DMS153 (cell line): Measurements from ENCODE around the gene CCIN.
A peak's percentile ranks its signal among the peaks of the same experiment; 100 is the strongest.
"Not testable (repeated sequence)": the region's sequence is repeated elsewhere in the genome, so short reads cannot be mapped to it uniquely, and the experiment has no call there.

Experiments used
- DNase-seq: peaks from one replicate; lab custom pipeline; 2025; lab: John Stamatoyannopoulos, UW

CCIN gene

DNA sequence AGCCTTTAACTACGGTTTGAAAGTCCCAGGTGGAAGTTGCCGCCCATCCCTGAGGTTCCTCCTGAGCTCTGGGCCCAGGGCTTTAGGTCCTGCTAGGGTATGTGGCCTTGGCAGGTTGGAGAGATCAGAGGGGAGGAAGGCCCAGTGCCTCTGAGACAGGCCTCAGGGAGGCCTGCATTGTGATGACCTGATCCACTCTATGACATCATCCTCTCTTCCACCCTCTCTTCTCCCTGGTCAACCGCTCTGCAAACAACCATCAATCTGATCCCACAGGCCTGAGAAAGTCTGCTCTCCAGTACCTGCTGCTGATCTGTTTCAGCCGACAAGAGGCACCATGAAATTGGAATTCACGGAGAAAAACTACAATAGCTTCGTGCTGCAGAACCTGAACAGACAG, at the start of gene CCIN:
CCIN (plus strand) TSS at position 223 of the 400 bp plus-strand sequence; CDS start at position 338, 115 bp downstream.
- no peak for DNase-seq

DNA sequence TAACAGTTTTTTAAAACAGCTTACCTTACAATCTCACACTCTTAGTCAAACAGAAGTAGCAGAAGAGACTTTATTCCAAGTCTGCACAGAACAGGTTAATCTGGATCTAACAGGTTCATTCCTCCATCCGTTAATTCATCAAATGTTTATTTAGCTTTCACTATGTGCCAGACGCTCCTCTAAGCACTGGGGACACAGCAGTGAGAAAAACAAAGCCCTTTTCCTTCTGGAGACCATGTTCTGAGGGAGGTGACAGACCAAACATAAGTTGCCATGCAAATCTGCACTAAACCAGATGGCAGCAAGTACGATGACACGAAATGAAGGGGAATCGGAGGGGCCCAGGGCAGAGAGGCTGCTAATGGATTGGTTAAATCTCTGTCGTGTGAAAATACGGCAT, 49.7 kb upstream of the CCIN start:
- DNase-seq: peak; percentile 12

DNA sequence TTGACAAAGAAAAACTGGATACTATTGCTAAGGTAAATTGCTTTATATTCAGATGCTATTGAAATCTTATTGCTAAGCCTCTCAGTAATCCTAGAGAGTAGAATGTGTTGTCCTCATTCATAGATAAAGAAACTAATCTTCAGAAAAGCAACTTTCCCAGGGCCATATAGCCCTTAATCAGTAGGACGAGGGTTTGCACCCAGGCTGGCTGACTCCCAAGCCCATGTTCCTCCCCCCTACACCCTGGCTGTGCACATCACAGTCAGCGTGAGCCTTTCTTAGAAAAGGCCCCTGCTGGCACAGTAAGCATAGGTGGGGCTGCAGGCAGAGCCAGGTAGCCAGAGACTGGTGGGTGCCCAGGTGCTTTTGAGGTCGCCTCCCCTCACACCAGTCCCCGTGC, 48.5 kb upstream of the CCIN start:
- DNase-seq: no peak

- no peak for DNase-seq
Measured at GRCh38 chr9:36121971-36122370, 47.2 kb upstream of the CCIN start.

DNA sequence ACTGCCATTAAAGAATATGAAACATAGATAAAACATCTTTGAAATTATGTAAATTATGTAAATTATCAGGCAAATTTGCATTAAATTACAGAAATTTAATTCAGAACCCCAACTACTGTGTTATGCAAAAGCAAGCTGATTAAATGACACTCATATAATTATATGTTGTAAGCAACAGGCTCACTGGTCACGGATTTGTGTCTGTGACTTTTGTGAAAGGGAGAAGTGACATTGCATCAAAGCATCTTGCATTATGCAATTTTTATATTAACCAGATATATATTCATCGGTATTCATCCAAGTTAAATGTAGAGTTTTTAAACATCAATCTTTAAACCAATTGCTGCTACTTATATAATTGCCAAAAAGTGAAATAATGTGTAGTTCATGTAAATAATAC, 45.7 kb upstream of the CCIN start:
- no peak for DNase-seq

- DNase-seq: no peak
Measured at GRCh38 chr9:36125062-36125855, 43.9 kb upstream of the CCIN start.

- DNase-seq: no peak
Measured at GRCh38 chr9:36126016-36126730, 43.0 kb upstream of the CCIN start.

- no peak for DNase-seq
Measured at GRCh38 chr9:36127652-36128244, 41.4 kb upstream of the CCIN start.

- no peak for DNase-seq
Measured at GRCh38 chr9:36128349-36128748, 40.8 kb upstream of the CCIN start.

GRCh38 chr9:36129139-36129538, 40.0 kb upstream of the CCIN start:
- DNase-seq: no peak

- not testable (repeated sequence) for DNase-seq
Measured at GRCh38 chr9:36131666-36132065, 37.5 kb upstream of the CCIN start.

DNA sequence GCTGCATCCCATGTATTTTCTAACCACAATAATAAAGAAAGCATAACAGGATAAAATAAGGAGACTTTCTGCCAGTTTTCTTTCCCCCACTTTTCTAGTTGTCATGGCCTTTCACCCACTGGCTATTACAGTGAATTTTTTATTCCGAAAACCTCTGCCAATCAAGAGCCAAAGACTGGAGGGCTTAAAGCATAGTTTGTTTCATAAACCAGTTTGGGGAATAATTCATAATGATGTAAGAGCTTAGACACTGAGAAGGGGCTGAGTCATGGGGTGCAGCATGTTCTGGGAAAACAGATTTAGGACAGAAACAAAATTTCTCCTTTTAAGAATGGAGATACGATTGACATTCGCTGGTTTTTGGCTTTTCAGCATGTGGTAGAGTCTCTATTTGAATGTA, 37.1 kb upstream of the CCIN start:
- no peak for DNase-seq

- DNase-seq: no peak
Measured at GRCh38 chr9:36134761-36135505, 34.3 kb upstream of the CCIN start.

DNA sequence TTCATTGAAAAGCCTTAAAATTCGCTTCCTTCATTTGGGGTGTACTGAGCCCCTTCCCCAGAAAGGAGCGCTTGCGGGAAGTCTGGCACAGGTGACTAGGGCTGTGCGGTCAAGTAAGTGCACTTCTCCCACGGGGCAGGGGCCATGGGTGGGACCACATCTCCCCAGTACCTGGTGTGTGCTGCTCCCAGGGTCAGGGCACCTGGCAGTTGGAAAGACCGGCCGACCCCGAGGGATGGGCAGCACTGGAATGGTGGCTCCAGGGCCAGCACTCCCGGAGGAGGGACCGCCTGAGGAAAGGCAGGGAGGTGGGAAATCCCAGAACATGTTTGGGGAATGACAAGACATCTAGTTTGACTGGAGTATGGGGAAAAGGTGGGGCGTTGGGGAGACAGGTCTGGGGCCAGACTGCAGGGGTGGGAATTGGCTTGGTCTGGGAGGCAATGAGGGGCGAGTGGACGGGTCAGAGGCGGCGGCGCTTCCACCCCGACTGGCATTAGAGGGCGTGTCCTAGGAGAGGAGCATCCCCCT, 33.4 kb upstream of the CCIN start:
- no peak for DNase-seq

DNA sequence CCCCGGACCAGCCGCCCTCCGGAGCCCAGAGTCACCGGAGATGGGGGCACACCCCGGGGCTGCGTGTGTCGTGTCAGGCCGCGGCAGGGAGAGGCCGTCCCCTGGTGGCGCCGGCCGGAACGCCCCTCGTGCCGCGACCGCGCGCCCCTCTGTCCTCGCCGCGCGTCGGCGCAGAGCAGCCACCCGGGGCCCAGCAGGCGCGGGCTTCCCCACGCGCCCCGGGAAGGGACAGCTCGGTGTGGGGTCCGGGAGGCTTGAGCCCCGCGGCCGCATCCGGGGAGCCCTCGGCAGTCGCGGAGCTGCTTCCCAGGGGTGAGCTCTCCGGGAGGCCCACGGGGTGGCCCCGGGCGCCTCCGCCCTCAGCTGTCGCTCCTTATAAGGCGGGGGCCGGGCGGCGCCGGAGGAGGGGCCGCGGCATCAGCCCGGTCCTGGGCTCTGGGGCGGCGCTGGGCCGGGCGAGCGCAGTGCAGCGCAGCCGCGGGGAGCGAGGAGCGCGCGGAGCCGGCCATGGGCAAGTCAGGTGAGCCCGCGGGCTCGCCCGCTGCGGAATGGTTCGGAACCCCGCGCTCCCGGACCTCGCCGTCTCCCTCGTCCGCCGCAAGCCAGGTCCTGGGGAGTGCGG, 32.8 kb upstream of the CCIN start, which contains the start of gene GLIPR2:
GLIPR2 (plus strand) TSS at position 462 of the 622 bp plus-strand sequence; CDS start at position 508, 46 bp downstream.
- no peak for DNase-seq

- DNase-seq: no peak
Measured at GRCh38 chr9:36136894-36137391, 32.2 kb upstream of the CCIN start.

DNA sequence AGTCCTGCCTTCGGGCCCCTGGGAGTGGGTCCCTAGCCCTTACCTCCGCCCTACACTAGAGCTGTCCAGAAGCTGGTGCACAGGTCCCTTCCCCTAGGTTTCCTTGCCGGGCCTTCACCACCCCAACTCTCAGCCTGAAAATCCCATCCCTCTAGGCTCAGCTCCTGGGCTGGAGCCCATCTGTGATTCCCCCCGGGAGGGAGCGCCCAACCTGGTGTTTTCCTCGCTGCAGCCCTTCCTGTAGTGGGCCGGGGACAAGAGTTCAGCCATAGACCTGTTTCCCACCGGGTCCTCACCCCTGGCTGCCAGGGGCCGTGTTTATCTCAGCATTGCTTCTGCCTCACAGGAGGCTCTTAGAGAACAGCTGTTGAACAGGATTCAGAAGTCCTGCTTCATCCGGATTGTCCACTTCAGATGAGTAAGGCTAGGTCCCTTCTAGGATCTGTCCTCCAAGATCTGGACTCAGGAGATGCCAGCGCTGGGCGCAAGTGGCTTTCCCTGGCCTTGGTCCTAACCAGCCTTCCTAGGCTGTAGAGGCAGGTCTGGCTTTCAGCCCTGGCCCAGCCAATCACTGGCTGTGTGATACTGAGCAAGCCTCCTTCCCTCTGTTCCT, 31.7 kb upstream of the CCIN start:
- DNase-seq: no peak

DNA sequence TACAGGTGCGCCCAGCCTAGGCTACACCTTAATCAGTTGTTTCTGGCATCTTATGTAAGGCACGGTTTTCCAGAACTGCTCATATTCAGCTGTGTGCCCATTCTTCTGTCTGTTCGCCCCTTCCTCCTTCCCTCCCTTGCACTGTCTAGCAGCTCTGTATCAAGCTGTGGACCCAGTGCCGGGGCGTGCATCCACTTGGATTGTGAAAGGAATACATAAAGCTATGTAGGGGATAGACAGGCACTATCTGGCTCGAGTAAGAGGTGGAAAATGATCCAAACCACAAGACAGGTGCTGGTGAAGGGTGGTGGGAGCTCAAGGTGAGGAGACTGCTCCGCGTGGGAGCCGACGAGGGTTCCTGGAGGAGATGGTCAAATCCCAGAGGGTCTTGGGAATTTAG, 30.7 kb upstream of the CCIN start:
- no peak for DNase-seq

- DNase-seq: no peak
Measured at GRCh38 chr9:36138901-36139300, 30.3 kb upstream of the CCIN start.

DNA sequence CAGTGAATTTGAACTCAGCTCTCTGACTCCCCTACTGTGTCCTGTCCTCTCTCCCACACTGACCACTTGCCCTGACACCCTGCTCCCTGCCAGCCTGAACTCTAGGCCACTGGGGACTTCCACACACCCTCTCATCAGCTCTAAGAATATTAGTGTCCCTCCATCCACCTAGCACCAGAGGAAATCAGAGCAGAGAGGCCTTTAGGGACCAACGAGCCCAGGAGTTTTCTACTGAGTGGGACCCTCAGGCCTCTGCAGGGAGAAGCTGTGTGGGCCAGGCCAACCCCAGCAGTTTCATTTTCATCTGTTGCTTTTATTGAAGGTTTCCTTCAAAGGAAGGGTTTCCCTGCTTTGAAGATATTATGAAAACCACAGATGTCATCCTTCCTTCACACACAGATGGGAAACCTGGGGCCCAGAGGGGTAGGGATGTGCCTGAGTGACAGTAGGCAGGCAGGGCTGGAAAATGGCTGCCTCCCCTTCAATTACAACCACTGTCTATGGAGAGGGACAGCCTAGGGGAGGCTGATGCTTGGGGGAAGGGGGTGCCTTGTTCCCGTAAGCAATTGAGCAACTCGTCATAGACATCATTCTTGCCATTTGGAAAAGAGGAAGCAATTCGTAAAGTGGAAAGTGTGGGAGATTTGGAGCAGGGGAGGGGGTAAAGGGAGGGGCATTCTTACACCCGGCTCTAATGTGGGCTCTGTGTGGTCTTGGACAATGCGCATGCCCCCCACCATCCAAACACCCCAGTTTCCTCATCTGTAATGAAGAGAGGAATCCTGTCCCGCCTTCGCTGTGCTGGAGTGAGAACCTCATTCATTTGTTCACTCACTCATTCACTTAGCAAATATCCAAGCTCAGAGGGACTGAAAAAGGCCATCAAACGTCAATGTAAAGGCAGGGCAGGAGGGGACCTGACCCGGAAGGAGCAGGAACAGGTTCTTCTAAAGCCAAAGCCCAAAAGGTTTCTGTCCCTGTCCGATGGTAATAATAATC, 28.8 kb upstream of the CCIN start:
- DNase-seq: no peak
